ENCODE data around the gene CENPA. TPM values are rescaled to one million over a fixed set of nuclear protein-coding genes. Genes with fewer than 3 reads are reported as not detected.

Gene CENPA
- total RNA-seq, 4 donors from 2014 or later, result 0.22 TPM; not detected in 3

- TF ChIP-seq POLR2A (IDR thresholded peaks at IDR 0.05) (no peak), CTCF (IDR thresholded peaks at IDR 0.05 in 4 of 5, conservative IDR thresholded peaks at IDR 0.05 in 1 of 5) (no peak)
- DNase-seq, result no peak
- no peaks in the 10 kb centered on the region for H3K4me1 ChIP-seq
- H3K36me3 ChIP-seq, result no peaks in the 10 kb centered on the region
- in situ Hi-C loops (cut with MboI; ENCODE audit: low sequenced_read_pairs in 4 of 4), result no loop called here
- peaks cover 0 to 6% (median 0%) of the 10 kb centered on the region in 3 donors for H3K27me3 ChIP-seq
- H3K9me3 ChIP-seq, result no peaks in the 10 kb centered on the region
- intact Hi-C loops (cut with DNase I; ENCODE audit: low total_unique reads), result no loop called here
- H3K4me3 ChIP-seq, result no peak overlapping the region
- no peak for ATAC-seq
- no peak overlapping the region for H3K27ac ChIP-seq
Observed at GRCh38 chr2:26818972-26819371, 33.1 kb downstream of the CENPA start.

DNA sequence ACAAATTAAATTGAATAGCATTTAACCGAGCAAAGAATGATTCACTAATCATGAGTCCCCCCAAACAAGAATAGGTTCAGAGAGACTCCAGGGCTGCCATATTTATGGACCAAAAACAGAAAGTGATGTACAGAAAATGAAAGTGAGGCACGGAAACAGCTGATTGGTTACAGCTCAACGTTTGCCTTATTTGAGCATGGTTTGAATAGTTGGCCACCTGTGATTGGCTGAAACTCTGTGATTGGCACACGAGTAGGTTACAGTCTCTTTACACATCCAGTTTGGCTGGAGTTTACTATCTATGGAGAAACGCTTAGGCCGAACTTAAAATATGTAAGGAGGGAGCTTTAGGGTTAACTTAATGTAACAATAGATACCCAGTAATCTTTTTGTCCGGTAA, 35.1 kb downstream of the CENPA start:
- DNase-seq, result no peak
- no peaks in the 10 kb centered on the region for H3K9me3 ChIP-seq
- H3K27me3 ChIP-seq, result peaks cover 0 to 2% (median 0%) of the 10 kb centered on the region in 3 donors
- TF ChIP-seq POLR2A (IDR thresholded peaks at IDR 0.05) (no peak), CTCF (IDR thresholded peaks at IDR 0.05 in 4 of 5, conservative IDR thresholded peaks at IDR 0.05 in 1 of 5) (no peak)
- in situ Hi-C loops (cut with MboI; ENCODE audit: low sequenced_read_pairs in 4 of 4), result no loop called here
- ATAC-seq, result no peak
- no peak overlapping the region for H3K4me3 ChIP-seq
- intact Hi-C loops (cut with DNase I; ENCODE audit: low total_unique reads), result no loop called here
- no peaks in the 10 kb centered on the region for H3K36me3 ChIP-seq
- H3K27ac ChIP-seq, result no peak overlapping the region
- H3K4me1 ChIP-seq, result no peaks in the 10 kb centered on the region

- in situ Hi-C loops (cut with MboI; ENCODE audit: low sequenced_read_pairs in 4 of 4), result no loop called here
- TF ChIP-seq CTCF (IDR thresholded peaks at IDR 0.05 in 4 of 5, conservative IDR thresholded peaks at IDR 0.05 in 1 of 5), result no peak
- TF ChIP-seq POLR2A (IDR thresholded peaks at IDR 0.05), result no peak
- Histone ChIP-seq H3K36me3 (no peaks in the 10 kb centered on the region), H3K27me3 (peaks cover 0 to 2% (median 0%) of the 10 kb centered on the region in 3 donors), H3K4me1 (no peaks in the 10 kb centered on the region), H3K4me3 (no peak overlapping the region), H3K9me3 (no peaks in the 10 kb centered on the region), H3K27ac (no peak overlapping the region)
- DNase-seq, result no peak
- ATAC-seq, result no peak
- intact Hi-C loops (cut with DNase I; ENCODE audit: low total_unique reads), result no loop called here
Observed at GRCh38 chr2:26822877-26823276, 37.0 kb downstream of the CENPA start.

GRCh38 chr2:26838121-26838906, 52.5 kb downstream of the CENPA start:
- DNase-seq, result no peak
- Histone ChIP-seq H3K27me3 (peaks cover 9 to 30% (median 13%) of the 10 kb centered on the region in 3 donors), H3K4me1 (no peaks in the 10 kb centered on the region), H3K27ac (no peak overlapping the region), H3K36me3 (no peaks in the 10 kb centered on the region), H3K9me3 (no peaks in the 10 kb centered on the region), H3K4me3 (no peak overlapping the region)
- TF ChIP-seq POLR2A (IDR thresholded peaks at IDR 0.05) (no peak), CTCF (IDR thresholded peaks at IDR 0.05 in 4 of 5, conservative IDR thresholded peaks at IDR 0.05 in 1 of 5) (no peak)
- in situ Hi-C loops (cut with MboI; ENCODE audit: low sequenced_read_pairs in 4 of 4) (loop anchor here in 1 of 4 donors (25.0 kb wide), 1 partner anchor 99 kb away; no protein-coding TSS in a partner anchor), intact Hi-C loops (cut with DNase I; ENCODE audit: low total_unique reads) (no loop called here)
- ATAC-seq, result no peak
